Upper lobe of left lung (tissue), 6 donors: ENCODE results near the gene PPP2CA. TPM values are rescaled to one million over a fixed set of nuclear protein-coding genes. Genes with fewer than 3 reads are reported as not detected.

Experiments
- ATAC-seq, 2 donors: fragments of 200-7000 bp; cut with Tn5 transposase; one replicate each; pipeline ENCODE4 v1.9.1; 2022; ENCODE audit warnings: mild to moderate bottlenecking in 2 of 2, moderate library complexity in 2 of 2; ENCODE audit not compliant: low FRiP score in 2 of 2
- DNase-seq, 2 donors: peaks; one replicate each; pipeline ENCODE4 v3.0.0-alpha.2; 2019 to 2020
- H3K27ac ChIP-seq, 4 donors: fragments of 200-600 bp; sonication (generic); one replicate each; pipeline ENCODE4 v1.5.1; 2016 to 2019
- H3K27me3 ChIP-seq, 4 donors: fragments of 200-600 bp; sonication (generic); one replicate each; pipeline ENCODE4 v1.5.1; 2017 to 2019
- H3K36me3 ChIP-seq, 4 donors: fragments of 200-600 bp; sonication (generic); one replicate each; pipeline ENCODE4 v1.5.1; 2016 to 2019
- H3K4me1 ChIP-seq, 4 donors: fragments of 200-600 bp; sonication (generic); one replicate each; pipeline ENCODE4 v1.5.1; 2018 to 2019
- H3K4me3 ChIP-seq, 4 donors: fragments of 200-600 bp; sonication (generic); one replicate each; pipeline ENCODE4 v1.5.1; 2017 to 2019; ENCODE audit warnings: mild to moderate bottlenecking in 2 of 4, moderate library complexity in 1 of 4
- H3K9me3 ChIP-seq, 4 donors: fragments of 200-600 bp; sonication (generic); one replicate each; pipeline ENCODE4 v1.5.1; 2018 to 2019
- CTCF ChIP-seq, 6 experiments: fragments of 450-650 bp in 4 of 6; fragments of 200-600 bp in 2 of 6; sonication (generic) in 2 of 6; IDR thresholded peaks; one replicate each; pipeline ENCODE4 v1.5.1; 2016 to 2019; ENCODE audit warnings: antibody characterized with exemption in 6 of 6
- EP300 ChIP-seq, 4 donors: sonication (generic); formaldehyde crosslinking; IDR thresholded peaks; one replicate each; pipeline ENCODE4 v1.5.1; 2017; ENCODE audit warnings: antibody characterized with exemption in 4 of 4, control low read depth in 2 of 4
- POLR2A ChIP-seq, 4 donors: fragments of 450-650 bp; IDR thresholded peaks; one replicate each; pipeline ENCODE4 v1.5.1; 2016 to 2017; ENCODE audit warnings: antibody characterized with exemption in 4 of 4, mild to moderate bottlenecking in 2 of 4
- POLR2AphosphoS5 ChIP-seq, 2 donors: sonication (generic); formaldehyde crosslinking; IDR thresholded peaks; one replicate each; pipeline ENCODE4 v1.5.1; 2017; ENCODE audit warnings: antibody characterized with exemption in 2 of 2
- WGBS, 2 donors: methylation state at CpG; one replicate each; pipeline ENCODE4 v1.1.5; 2017 to 2018; 5-methylcytosine and 5-hydroxymethylcytosine counted together
- small RNA-seq, 4 donors: library from RNA; depleted of rRNA; stranded (forward); fragments of <200 nt; gene quantifications; one replicate each; pipeline ENCODE3, GENCODE V24; 2016
- total RNA-seq, 6 donors: library from RNA; depleted of rRNA in 4 of 6; stranded (reverse); fragments of >200 nt in 4 of 6; gene quantifications; one replicate each; pipeline versions ENCODE4 v1.1.0 to v1.2.1, GENCODE V29; 2016 to 2021
- donor health status: DM: no; HTN: no; CAD: no; lungs with moderate emphysema.
- donor health status: DM: no; HTN: yes; CAD: no; lungs with severe emphysema.

Gene PPP2CA
- total RNA-seq, 6 donors from 2014 or later, result 62.9 to 246 (median 118) TPM

- ATAC-seq, result no peak
- no peak overlapping the region for H3K27ac ChIP-seq
- H3K27me3 ChIP-seq, result no peaks in the 10 kb centered on the region
- H3K36me3 ChIP-seq, result peaks cover 0 to 82% (median 44%) of the 10 kb centered on the region in 4 donors
- no peaks in the 10 kb centered on the region for H3K9me3 ChIP-seq
- TF ChIP-seq CTCF (IDR thresholded peaks at IDR 0.05) (no peak), POLR2AphosphoS5 (IDR thresholded peaks at IDR 0.05) (no peak), EP300 (IDR thresholded peaks at IDR 0.05) (no peak), POLR2A (IDR thresholded peaks at IDR 0.05) (no peak)
- H3K4me1 ChIP-seq, result peaks cover 16 to 50% (median 22%) of the 10 kb centered on the region in 4 donors
- DNase-seq, result peak in 1 of 2 donors; percentile 15
- WGBS, 2 donors, result 30% methylated on average over 1 of the region's 1 CpG; no CpG with 5 or more reads in 1 of the 2 donors
- no peak overlapping the region for H3K4me3 ChIP-seq
These were observed 80.7 kb downstream of the PPP2CA start for GRCh38 chr5:134145041-134145757.

Small RNA genes lying within 50 kb of the gene (small RNA-seq; reads per million reads assigned to genes)
- gene MIR3661, result 0 reads per million in 4 donors

Other genes with a start within 250 kb of the PPP2CA start
- 100 to 1,000 TPM in 3 of 6 donors, 10 to 100 TPM in 3; 66.0 to 121 (median 98.5) TPM for gene VDAC1, start 221.1 kb downstream of the PPP2CA start, total RNA-seq
- gene TCF7, start 111.4 kb downstream of the PPP2CA start, total RNA-seq, result 1 to 10 TPM; 3.5 to 7.4 (median 5.8) TPM
- 100 to 1,000 TPM in 5 of 6 donors, 10 to 100 TPM in 1; 24.1 to 232 (median 162) TPM for gene SKP1, start 49.1 kb downstream of the PPP2CA start, total RNA-seq
- 1 to 10 TPM in 4 of 6 donors, under 1 TPM in 1, not detected in 1; 0.46 to 3.7 (median 2.2) TPM for gene CDKL3, start 141.1 kb upstream of the PPP2CA start, total RNA-seq
- 100 to 1,000 TPM in 1 of 6 donors, 10 to 100 TPM in 5; 34.6 to 146 (median 70.7) TPM for gene UBE2B, start 145.5 kb upstream of the PPP2CA start, total RNA-seq
- gene CDKN2AIPNL, start 185.8 kb upstream of the PPP2CA start, total RNA-seq, result 10 to 100 TPM in 4 of 6 donors, 1 to 10 TPM in 2; 2.1 to 18.5 (median 13.3) TPM